Caco-2 (cell line): ENCODE measurements around the gene PATJ. TPM values are rescaled to one million over a fixed set of nuclear protein-coding genes. Genes with fewer than 3 reads are reported as not detected.

ENCODE experiments used
- BruUV-seq: library from RNA; stranded (reverse); fragments of 400-500 nt; replicated peaks from 2 replicates; lab custom pipeline; 2021; lab: Mats Ljungman, UMichigan
- CTCF ChIA-PET: fragments of 300-600 bp; sonication (Branson Sonifier 250); formaldehyde crosslinking; loops from one replicate; lab custom pipeline; 2022; ENCODE audit warnings: antibody characterized with exemption; lab: Charles Lee
- POLR2A ChIA-PET: fragments of 300-600 bp; sonication (Branson Sonifier 250); formaldehyde crosslinking; loops from one replicate; lab custom pipeline; 2022; ENCODE audit warnings: antibody characterized with exemption; lab: Charles Lee
- DNase-seq, 2 experiments: peaks; one replicate each; pipeline versions ENCODE4 v3.0.0 to v3.0.0-alpha.2; 2020 to 2022
- H3K27me3 ChIP-seq: replicated peaks from 2 replicates; pipeline ENCODE4 v1.6.0; 2011; ENCODE audit warnings: low read length; ENCODE audit not compliant: control insufficient read depth, insufficient read depth
- H3K36me3 ChIP-seq: 2 replicates; pipeline ENCODE4 v1.5.1; 2011; ENCODE audit warnings: low read length; ENCODE audit not compliant: control insufficient read depth, insufficient read depth
- H3K4me1 ChIP-seq: fragments of 250-450 bp; sonication (Bioruptor Pico); 2 replicates; pipeline ENCODE4 v1.5.1; 2020; ENCODE audit warnings: mild to moderate bottlenecking
- H3K4me3 ChIP-seq: 2 replicates; pipeline ENCODE4 v1.5.1; 2011; ENCODE audit warnings: low read depth, mild to moderate bottlenecking, control low read depth, low read length
- H3K9me3 ChIP-seq: fragments of 250-450 bp; sonication (Bioruptor Pico); 2 replicates; pipeline ENCODE4 v1.5.1; 2020; ENCODE audit warnings: mild to moderate bottlenecking, moderate library complexity
- H3K27ac Mint-ChIP-seq: one replicate; pipeline ENCODE4 v1.8.0; 2022; ENCODE audit warnings: mixed read lengths; ENCODE audit not compliant: unreplicated experiment
- H3K27me3 Mint-ChIP-seq: one replicate; pipeline ENCODE4 v1.8.0; 2022; ENCODE audit warnings: mixed read lengths; ENCODE audit not compliant: insufficient read depth, unreplicated experiment
- H3K36me3 Mint-ChIP-seq: one replicate; pipeline ENCODE4 v1.8.0; 2022; ENCODE audit warnings: mild to moderate bottlenecking, mixed read lengths; ENCODE audit not compliant: insufficient read depth, unreplicated experiment
- H3K4me1 Mint-ChIP-seq: one replicate; pipeline ENCODE4 v1.8.0; 2022; ENCODE audit warnings: low read depth, mixed read lengths; ENCODE audit not compliant: unreplicated experiment
- H3K4me3 Mint-ChIP-seq: one replicate; pipeline ENCODE4 v1.8.0; 2022; ENCODE audit warnings: mild to moderate bottlenecking, moderate library complexity, mixed read lengths; ENCODE audit not compliant: unreplicated experiment
- H3K9me3 Mint-ChIP-seq: one replicate; pipeline ENCODE4 v1.8.0; 2022; ENCODE audit warnings: mixed read lengths; ENCODE audit not compliant: unreplicated experiment
- CTCF ChIP-seq, 2 experiments: fragments of 200-600 bp in 1 of 2; IDR thresholded peaks; 1 replicate in 1 of 2; 2 replicates in 1 of 2; pipeline versions ENCODE4 v1.5.1 to v1.8.0; 2011 to 2022; ENCODE audit warnings: antibody characterized with exemption in 1 of 2, control low read depth in 1 of 2, inconsistent platforms in 1 of 2, low read depth in 1 of 2, low read length in 1 of 2, mild to moderate bottlenecking in 1 of 2, moderate library complexity in 1 of 2; ENCODE audit not compliant: insufficient read depth in 1 of 2, severe bottlenecking in 1 of 2, unreplicated experiment in 1 of 2
- intact Hi-C: fragments of 100-400 bp; cut with micrococcal nuclease; formaldehyde crosslinking; loops from one replicate; pipeline ENCODE4 v1.10.0; 2022; ENCODE audit not compliant: unreplicated experiment
- total RNA-seq: library from RNA; stranded (reverse); gene quantifications from 2 replicates; pipeline ENCODE4 v1.2.3, GENCODE V29; 2022

PATJ gene
- total RNA-seq, 1 experiment from 2014 or later = 31.6 TPM

- ChIA-PET CTCF (no interaction called here), POLR2A (no interaction called here)
- Mint-ChIP-seq H3K4me1 (no peaks in the 10 kb centered on the region), H3K36me3 (peaks cover 26% of the 10 kb centered on the region), H3K9me3 (no peaks in the 10 kb centered on the region), H3K4me3 (no peak overlapping the region), H3K27ac (no peak overlapping the region), H3K27me3 (no peaks in the 10 kb centered on the region)
- DNase-seq = no peak
- TF ChIP-seq CTCF (IDR thresholded peaks at IDR 0.05; ENCODE audit: insufficient read depth in 1 of 2, low read depth in 1 of 2, low read length in 1 of 2, severe bottlenecking in 1 of 2, unreplicated experiment in 1 of 2) = no peak
- intact Hi-C loops = no loop called here
- Histone ChIP-seq H3K4me1 (no peaks in the 10 kb centered on the region), H3K27me3 (no peaks in the 10 kb centered on the region), H3K4me3 (no peak overlapping the region), H3K36me3 (no peaks in the 10 kb centered on the region), H3K9me3 (no peaks in the 10 kb centered on the region)
- no TSS peak for BruUV-seq
These were observed 307.9 kb downstream of the PATJ start for GRCh38 chr1:62050165-62050564.

- no peak overlapping the region for H3K4me3 Mint-ChIP-seq
- Histone ChIP-seq H3K27me3 (no peaks in the 10 kb centered on the region), H3K9me3 (no peaks in the 10 kb centered on the region), H3K4me1 (no peaks in the 10 kb centered on the region), H3K36me3 (no peaks in the 10 kb centered on the region), H3K4me3 (no peak overlapping the region)
- peak in 1 of 2 experiments; percentile 35 for DNase-seq
- intact Hi-C loops = no loop called here
- no peak for TF ChIP-seq CTCF (IDR thresholded peaks at IDR 0.05; ENCODE audit: insufficient read depth in 1 of 2, low read depth in 1 of 2, low read length in 1 of 2, severe bottlenecking in 1 of 2, unreplicated experiment in 1 of 2)
- ChIA-PET POLR2A (no interaction called here), CTCF (no interaction called here)
- H3K36me3 Mint-ChIP-seq = peaks cover 26% of the 10 kb centered on the region
- no peak overlapping the region for H3K27ac Mint-ChIP-seq
- no TSS peak for BruUV-seq
- no peaks in the 10 kb centered on the region for H3K9me3 Mint-ChIP-seq
- H3K4me1 Mint-ChIP-seq = no peaks in the 10 kb centered on the region
- no peaks in the 10 kb centered on the region for H3K27me3 Mint-ChIP-seq
These were observed 310.7 kb downstream of the PATJ start for GRCh38 chr1:62052946-62053345.

GRCh38 chr1:62054188-62054587 lies 311.9 kb downstream of the PATJ start:
- no peak for TF ChIP-seq CTCF (IDR thresholded peaks at IDR 0.05; ENCODE audit: insufficient read depth in 1 of 2, low read depth in 1 of 2, low read length in 1 of 2, severe bottlenecking in 1 of 2, unreplicated experiment in 1 of 2)
- Histone ChIP-seq H3K4me3 (no peak overlapping the region), H3K27me3 (no peaks in the 10 kb centered on the region), H3K36me3 (no peaks in the 10 kb centered on the region), H3K4me1 (no peaks in the 10 kb centered on the region), H3K9me3 (no peaks in the 10 kb centered on the region)
- ChIA-PET POLR2A (no interaction called here), CTCF (no interaction called here)
- H3K27ac Mint-ChIP-seq = no peak overlapping the region
- intact Hi-C loops = no loop called here
- H3K36me3 Mint-ChIP-seq = peaks cover 26% of the 10 kb centered on the region
- no peaks in the 10 kb centered on the region for H3K4me1 Mint-ChIP-seq
- no peaks in the 10 kb centered on the region for H3K27me3 Mint-ChIP-seq
- no TSS peak for BruUV-seq
- no peaks in the 10 kb centered on the region for H3K9me3 Mint-ChIP-seq
- no peak for DNase-seq
- H3K4me3 Mint-ChIP-seq = no peak overlapping the region
